Posterior vena cava (tissue), 2 donors: ENCODE data around the gene GDF11. TPM values are rescaled to one million over a fixed set of nuclear protein-coding genes. Genes with fewer than 3 reads are reported as not detected.

ENCODE experiments used
- DNase-seq: peaks from one replicate; pipeline ENCODE4 v3.0.0-alpha.2; 2020; ENCODE audit warnings: low spot score
- intact Hi-C, 2 donors: fragments of 100-400 bp; cut with DNase I; formaldehyde crosslinking; loops; one replicate each; pipeline versions ENCODE4 v1.14.1 to v1.14.2; 2022 to 2023
- total RNA-seq, 2 donors: library from RNA; stranded (reverse); fragmentation: NEBNext Ultra II Directional; extraction: Animal tissue kit (Norgen Biotek cat#: 25700); gene quantifications; one replicate each; pipeline ENCODE4 v1.2.1, GENCODE V29; 2021
- donor health status: DM: yes; HTN: yes; CAD: no.
- donor health status: DM: yes; HTN: yes; CAD: no.

The GDF11 gene
- total RNA-seq, 2 donors from 2014 or later, result 8.4 to 11.0 TPM

- intact Hi-C loops, result loop anchor here in 1 of 2 donors (5.0 kb wide), 1 partner anchor 1444 kb away; no protein-coding TSS in a partner anchor
Observed at GRCh38 chr12:55705782-55706402, 37.0 kb upstream of the GDF11 start.

DNA sequence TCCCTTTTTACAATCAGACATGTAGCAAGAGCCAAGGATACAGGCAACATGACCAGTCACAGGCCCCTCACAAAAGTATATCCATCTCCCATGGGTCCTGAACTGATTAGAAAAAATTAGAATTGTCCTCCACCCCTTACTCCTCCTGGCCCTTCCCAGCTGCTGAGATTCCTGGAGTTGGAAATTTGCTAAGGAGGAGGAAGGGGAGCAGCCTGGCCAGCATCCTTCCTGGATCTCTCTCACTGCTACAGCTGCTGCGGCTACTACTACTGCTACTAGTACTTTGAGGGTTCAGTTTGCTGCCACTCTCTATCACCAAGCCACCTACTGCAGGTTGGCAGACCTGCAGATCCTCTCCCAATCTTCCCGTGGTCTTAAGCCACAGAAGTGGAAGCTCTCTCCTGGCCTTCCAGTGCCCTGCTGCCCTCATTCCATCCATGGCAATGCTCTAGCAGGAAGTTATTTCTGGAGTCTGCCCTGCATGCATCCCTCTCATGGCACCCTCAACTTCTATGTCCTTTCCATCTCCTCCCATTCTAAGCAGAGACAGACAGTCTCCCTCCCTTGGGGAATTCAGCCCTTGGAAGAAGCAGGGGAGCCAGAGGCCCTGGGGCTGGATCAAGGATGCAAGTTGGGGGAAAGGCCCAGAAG, 36.2 kb upstream of the GDF11 start:
- DNase-seq, result no peak
- intact Hi-C loops, result loop anchor here in 1 of 2 donors (5.0 kb wide), 1 partner anchor 1444 kb away; no protein-coding TSS in a partner anchor

More at GRCh38 chr12:55705782-55706402, 37.0 kb upstream of the GDF11 start:
- DNase-seq, result no peak

DNA sequence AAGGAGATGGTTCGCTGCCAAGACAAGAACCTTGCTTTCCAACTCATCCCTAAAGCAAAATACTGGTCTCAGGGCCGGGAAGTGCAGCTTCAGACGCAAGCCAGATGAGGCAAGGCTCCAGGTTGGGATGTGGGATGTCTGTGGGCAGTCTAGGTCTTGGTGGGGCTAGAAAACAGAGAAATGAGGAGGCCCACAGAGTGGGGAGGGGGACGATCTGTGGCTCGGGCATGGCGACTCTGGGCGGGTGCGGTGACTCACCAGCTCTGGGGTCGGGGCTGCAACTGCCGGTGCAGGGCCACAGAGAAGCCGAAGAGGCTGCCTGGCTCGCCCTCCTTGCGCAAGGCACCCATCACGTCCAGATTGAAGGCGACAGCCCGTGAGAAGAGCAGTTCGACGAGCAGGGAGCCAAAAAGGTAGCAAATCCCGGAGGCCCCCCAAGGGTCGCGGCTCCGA, 35.7 kb upstream of the GDF11 start:
- intact Hi-C loops, result loop anchor here in 1 of 2 donors (5.0 kb wide), 1 partner anchor 1445 kb away; no protein-coding TSS in a partner anchor

DNA sequence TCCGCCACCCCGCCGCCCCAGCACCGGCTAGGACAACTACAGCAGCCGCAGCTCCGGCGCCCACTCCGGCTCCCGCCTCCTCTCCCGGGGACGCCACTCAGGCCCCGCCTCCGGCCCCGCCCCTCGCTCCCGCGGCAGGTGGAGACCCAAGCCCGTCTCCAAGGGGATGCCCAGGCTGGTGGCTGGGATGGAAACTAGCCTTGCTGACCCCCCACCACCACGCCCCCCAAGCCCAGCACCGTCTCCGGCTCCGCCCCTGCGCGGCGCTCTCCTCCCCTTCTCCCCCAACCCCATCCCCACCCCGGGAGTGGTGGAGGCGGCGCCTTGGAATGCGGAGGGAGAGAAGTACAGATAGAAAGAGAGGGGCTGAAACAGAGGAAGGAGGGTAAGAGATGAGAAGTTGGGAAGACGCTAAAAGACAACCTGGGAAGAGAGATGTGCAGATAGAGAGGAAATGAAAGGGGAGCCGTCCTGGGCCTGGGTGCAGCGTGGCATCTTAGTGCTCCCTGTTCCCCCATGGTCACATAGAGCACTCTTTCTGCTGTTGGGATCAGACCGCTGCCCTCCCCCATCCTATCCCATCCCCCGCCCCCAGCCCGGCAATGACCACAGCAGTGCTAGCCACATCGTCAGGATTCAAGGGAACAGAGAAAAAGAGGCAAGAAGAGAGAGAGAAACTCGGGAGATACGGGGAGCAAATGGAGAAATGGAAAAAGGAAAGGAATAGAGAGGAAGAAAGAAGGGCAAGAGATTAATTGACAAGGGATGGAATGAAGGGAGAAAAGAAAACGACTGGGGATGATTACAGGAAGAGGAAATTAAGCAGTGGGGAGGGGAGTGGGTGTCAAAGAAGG, 34.9 kb upstream of the GDF11 start, which contains the start of gene ITGA7:
Gene ITGA7 (minus strand): TSS at position 64 of the 854 bp plus-strand sequence. CDS start 222 bp downstream, outside the sequence.
- intact Hi-C loops, result loop anchor here in 1 of 2 donors (5.0 kb wide), 1 partner anchor 1446 kb away; no protein-coding TSS in a partner anchor
- DNase-seq, result peak; percentile 92

More for the DNA sequence above, 35.7 kb upstream of the GDF11 start:
- DNase-seq, result peak; percentile 87

DNA sequence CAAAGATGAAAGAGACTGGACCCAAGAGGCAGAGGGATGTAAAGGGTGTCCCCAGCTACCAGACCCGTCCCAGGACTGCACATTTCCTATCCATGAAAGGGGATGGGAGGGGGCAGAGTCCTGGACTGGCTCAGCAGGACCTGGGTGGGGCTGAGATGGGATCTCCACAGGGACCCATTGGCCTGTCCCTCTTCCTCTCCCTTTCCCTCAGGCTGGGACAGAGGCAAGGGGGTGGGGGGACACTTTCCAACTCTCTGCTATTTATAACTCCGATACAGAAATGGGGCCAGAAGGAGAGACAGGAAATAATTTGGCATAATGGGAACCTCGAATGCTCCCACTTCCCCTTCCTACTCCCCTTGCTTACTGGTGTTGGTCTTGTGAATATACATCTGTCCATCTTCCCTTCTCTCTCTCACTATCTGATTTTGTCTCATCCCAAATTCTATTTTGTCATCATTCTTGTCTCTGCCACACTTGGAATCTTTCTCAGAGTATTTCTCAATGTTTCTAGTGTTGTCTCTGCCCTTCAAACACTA, 34.2 kb upstream of the GDF11 start:
- no peak for DNase-seq
- intact Hi-C loops, result loop anchor here in 1 of 2 donors (5.0 kb wide), 1 partner anchor 1446 kb away; no protein-coding TSS in a partner anchor

DNA sequence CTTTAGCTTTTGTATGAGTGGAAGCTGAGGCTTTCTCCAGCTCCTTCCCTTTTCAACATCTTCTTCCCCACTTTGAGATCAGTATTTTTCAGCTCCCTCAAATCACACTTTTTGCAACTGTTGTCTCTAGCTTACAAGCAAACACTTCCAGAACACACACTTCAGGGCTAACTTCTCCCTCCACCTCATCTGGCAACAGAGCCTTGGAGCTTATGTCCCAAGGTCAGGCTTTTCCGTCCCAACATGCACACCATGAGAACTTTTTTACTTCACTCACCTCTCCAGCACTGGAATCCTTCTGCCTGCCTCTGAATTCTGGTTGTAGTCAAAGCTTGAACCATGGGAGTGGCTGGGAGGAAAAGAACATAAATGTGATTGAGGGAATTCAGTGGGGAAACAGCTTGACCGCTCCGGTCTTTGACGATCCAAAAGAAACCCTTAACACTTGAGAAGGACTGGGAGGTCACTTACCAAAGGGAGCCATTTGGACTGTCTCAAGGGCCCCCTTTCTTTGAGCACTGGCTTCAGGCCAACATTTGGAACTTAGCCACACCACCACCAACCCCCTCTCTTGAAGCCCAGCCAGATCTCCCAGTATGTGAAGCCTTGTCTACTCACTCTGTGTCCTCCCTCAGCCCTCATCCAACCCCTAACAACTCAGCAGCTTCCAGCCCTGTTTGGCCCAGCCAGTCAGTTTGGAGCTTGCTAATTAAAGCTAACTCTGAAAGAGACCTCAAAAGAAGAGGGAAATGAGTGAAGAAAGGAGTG, 31.0 kb upstream of the GDF11 start:
- DNase-seq, result no peak
- intact Hi-C loops, result no loop called here

DNA sequence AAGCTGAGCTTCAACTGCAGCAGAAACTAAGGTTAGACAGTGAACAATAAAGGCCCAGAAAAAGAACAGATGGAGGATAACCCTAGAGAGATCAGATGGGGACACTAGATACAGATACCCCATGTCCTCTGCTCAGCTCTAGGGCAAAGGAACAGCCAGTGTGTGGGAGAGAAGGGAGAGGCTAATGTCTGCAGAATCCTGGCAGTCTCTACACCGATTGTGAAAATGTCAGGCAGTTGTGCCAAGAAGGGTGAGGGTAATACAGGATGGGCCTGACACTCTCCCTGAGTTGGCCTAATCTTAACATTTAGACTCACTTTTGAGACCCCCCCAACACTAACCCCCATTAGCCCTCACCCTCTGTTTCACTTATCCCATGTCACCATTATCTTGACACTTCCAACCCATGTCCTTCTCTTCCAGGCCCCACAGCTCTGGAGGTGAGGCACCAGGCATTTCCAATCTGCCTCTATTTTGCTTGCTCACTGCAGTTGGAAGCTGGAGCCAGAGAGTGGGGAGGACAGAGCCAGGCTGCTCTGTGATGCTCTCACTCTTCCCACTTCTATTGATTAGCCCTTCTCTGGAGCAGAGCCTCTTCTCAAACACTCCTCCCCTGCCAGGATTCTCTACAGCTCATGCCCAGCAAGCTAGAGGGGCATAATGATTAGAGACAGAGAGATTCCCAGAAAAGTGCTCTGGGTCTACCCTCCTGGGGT, 30.1 kb upstream of the GDF11 start:
- intact Hi-C loops, result no loop called here
- DNase-seq, result no peak

DNA sequence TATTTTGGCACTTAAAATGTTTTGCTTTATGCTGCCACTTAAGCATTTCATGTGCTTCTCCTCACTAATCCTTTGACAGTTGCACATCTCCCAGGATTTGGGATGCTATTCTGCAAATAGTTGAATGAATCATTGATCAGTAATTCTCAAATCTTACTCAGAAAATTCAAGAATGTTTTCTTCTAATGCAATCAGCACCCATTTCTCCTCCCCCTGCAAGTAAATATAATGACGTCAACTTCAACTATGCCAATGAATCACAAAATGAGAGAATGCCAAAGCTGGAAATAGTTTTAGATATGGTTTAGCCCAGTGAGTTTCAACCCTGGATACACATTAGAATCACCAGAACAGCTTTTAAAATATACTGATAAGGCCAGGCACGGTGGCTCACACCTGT, 29.2 kb upstream of the GDF11 start:
- intact Hi-C loops, result no loop called here
- no peak for DNase-seq

DNA sequence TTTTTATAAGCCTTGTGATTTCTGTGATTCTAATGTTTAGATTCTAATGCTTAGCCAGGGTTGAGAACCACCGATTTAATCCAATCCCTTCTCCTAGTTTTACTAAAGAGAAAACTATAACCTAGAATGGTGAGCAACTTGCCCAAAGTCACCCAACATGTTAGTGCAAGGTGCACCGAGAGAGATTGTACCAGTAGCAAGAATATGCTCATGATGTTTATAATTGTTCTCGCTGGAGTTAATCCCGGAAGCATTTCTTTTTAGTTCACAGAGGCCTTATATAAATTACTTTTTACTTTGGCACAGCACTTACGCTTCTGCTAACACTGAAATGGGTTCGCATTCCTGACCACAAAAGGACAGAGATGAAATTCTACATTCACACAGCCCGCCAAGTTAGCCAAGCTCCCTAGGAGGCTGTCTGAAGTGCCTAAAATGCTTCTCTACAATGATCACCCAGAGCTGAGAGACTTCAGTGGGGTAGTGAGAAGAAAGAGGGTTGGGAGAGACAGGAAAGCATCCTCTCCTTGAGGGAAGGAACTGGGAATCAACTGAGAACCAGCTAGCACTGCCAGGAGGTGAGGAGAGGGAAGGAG, 27.7 kb upstream of the GDF11 start:
- intact Hi-C loops, result no loop called here
- no peak for DNase-seq

- intact Hi-C loops, result no loop called here
- peak; percentile 98 for DNase-seq
Observed at GRCh38 chr12:55715833-55716581, 26.9 kb upstream of the GDF11 start, which contains the start of gene BLOC1S1. Gene BLOC1S1 (plus strand): TSS chr12:55716046. CDS start chr12:55716052, 6 bp downstream.

DNA sequence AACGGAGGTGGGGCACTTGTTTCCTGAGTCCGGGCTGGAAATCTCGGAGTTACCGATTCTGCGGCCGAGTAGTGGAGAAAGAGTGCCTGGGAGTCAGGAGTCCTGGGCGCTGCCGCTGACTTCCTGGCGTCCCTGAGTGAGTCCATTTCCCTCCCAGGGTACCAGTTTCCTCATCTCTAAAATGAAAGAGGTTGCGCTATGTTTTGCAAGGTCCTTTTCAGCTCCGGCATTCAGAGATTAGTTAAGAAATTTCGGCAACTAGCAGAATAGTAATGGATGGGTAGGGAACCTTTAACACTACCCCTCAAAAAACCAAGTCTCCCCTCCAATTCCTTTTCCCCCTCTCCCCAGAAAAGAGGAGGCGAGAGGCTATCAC, 26.4 kb upstream of the GDF11 start:
- no peak for DNase-seq
- intact Hi-C loops, result no loop called here

DNA sequence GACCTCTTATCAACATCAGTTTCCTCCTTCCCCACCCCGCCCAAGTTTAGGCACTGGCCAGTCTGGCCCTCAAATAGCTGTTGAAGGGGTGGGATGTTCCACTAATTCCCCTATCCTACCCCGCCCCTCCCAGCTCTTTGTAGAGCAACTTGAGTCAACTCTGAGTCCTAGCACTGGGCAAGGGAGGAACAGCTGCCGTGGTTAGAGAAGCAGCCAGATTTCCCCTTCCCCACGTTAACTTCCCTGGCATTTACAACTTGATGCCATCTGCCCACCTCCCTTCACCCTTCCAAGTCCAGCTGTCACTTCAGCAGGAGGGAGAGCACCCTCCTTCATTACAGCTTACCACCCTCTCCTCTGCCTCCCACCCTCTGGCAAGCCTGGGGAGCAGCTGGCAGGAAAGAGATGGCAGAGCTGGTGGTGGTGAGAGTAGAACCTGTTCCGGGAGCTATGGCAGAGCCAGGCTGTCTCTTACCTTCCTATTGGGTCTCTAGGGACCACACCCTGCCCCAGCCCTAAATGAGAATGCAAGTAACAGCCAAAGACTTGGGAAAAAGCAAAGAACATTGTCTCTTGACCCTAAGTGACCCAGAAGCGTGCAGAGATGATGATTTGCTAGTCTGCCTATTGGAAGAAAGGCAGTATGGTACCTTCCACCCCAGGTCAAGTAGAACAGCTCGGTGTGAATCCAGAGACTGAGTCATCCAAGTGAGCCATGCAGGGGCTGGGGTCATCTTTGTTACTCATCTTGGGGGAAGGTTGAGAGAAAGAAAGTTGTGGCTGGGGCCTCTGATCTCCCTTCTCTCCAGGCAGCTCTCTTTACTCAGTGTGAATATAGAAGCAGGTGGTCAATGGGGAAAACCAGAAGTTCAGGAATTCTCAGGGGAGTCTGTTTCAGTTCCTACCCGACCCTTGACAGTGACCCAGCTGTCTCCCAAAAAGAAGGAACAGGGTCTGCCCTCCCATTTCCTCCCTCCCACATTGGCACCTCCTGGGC, 25.6 kb upstream of the GDF11 start:
- peak; percentile 78 for DNase-seq
- intact Hi-C loops, result no loop called here

DNA sequence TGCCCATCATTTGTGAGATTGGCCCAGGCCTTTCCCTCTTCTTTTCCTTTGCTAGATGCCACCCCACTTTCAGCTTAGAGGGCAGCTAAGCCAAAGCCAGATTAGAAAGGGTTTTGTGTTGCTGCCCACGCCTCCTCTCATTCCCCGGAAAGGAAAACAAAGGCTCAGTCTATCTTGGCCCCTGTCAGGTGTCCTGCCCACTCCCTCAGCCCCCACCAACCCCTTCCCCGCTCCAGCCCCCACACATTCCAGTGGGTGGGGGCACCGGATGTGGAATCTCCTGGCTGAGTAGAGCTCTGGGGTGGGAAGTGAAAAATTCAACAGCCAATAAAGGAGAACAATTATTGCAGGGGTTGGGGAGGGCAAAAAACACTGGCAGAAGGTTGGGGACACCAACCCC, 24.9 kb upstream of the GDF11 start:
- intact Hi-C loops, result no loop called here
- DNase-seq, result peak; percentile 24

DNA sequence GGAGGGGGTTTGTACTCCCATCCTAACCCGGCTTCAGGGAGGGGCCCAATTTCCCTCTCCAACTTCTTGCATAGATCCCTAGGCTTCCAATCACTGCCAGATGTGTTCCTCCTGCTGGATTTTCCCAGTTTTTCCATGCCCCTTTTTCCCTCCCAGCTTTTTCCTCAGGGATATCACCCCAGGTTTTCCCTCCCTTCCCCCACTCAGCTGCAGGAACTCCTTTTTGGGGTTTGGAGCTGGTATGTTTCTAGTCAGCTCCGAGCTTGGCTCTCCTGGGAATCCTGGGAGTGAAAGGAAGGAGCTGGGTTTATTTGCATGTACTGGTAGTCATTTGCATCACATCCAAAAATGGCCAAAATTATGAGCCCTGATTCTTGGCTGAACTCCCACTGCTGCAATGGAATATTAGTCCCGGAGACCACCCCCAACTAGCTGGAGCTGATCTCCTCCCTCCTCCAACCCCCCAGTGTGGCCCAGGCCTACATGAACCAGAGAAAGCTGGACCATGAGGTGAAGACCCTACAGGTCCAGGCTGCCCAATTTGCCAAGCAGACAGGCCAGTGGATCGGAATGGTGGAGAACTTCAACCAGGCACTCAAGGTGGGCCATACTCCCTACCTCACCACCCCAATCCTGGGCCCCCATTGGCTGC, 24.2 kb upstream of the GDF11 start:
- peak; percentile 63 for DNase-seq
- intact Hi-C loops, result no loop called here

GRCh38 chr12:55719371-55719770, 23.6 kb upstream of the GDF11 start:
- intact Hi-C loops, result no loop called here
- DNase-seq, result peak; percentile 75
